Measurements from ENCODE around the gene MVP.
"Not testable (repeated sequence)": the region's sequence is repeated elsewhere in the genome, so short reads cannot be mapped to it uniquely, and the experiment has no call there.

MVP gene

DNA sequence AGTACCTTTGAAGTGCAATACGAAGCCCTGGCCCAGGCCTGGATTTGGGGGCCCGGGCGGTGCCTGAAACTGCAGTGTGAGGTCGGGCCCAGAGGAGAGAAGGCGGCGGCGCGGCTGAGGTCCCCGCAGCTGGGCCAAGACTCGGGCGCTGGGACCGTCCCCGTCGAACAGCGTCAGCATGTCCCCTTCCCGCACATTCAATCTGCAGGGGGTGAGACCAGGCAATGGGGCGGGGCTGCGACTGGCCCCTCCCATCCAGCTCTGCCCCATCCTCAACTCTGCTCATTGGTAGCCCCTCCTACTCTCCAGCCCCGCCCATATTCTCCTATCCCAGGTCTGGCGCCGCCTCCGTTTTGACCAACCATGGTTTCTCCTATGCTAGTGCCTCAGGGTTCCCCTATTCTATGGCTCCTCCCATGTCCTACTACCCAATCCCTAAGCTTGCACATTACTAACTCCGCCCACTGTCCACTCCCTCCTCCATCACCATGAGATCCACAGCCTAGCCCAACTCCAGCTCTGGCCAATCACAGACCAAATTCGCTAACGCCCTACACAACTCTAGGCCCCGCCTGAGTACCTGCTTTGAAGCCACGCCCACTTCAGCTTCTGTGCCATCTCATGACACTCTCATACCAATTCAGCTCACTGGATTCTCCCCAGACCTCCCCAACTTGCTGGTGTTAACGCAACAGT, 57.2 kb downstream of the MVP start:
- H3K27ac ChIP-seq: no peak overlapping the region
- TF ChIP-seq, protein P1, sequence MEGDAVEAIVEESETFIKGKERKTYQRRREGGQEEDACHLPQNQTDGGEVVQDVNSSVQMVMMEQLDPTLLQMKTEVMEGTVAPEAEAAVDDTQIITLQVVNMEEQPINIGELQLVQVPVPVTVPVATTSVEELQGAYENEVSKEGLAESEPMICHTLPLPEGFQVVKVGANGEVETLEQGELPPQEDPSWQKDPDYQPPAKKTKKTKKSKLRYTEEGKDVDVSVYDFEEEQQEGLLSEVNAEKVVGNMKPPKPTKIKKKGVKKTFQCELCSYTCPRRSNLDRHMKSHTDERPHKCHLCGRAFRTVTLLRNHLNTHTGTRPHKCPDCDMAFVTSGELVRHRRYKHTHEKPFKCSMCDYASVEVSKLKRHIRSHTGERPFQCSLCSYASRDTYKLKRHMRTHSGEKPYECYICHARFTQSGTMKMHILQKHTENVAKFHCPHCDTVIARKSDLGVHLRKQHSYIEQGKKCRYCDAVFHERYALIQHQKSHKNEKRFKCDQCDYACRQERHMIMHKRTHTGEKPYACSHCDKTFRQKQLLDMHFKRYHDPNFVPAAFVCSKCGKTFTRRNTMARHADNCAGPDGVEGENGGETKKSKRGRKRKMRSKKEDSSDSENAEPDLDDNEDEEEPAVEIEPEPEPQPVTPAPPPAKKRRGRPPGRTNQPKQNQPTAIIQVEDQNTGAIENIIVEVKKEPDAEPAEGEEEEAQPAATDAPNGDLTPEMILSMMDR (conservative IDR thresholded peaks at IDR 0.05): no peak

DNA sequence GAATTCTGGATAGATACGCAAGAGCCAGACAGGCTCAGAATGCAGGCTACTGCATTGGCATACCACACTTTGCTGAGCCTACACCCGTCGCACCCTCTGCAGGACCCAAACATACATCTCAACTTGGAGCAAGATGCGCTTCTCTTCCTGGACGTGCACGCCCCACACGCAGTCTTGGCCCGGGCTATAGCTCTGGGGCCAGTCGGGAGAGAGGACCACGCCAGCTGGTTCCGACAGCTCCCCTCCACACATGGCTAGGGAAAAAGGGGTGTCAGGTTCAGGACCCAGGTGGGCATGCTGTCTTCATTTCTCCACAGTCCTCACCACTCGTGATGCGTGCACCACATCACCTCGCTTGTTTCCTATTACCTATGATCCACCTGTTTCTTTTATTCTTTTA, 57.9 kb downstream of the MVP start:
- no peak overlapping the region for H3K27ac ChIP-seq
- TF ChIP-seq, protein P1 (conservative IDR thresholded peaks at IDR 0.05): no peak

DNA sequence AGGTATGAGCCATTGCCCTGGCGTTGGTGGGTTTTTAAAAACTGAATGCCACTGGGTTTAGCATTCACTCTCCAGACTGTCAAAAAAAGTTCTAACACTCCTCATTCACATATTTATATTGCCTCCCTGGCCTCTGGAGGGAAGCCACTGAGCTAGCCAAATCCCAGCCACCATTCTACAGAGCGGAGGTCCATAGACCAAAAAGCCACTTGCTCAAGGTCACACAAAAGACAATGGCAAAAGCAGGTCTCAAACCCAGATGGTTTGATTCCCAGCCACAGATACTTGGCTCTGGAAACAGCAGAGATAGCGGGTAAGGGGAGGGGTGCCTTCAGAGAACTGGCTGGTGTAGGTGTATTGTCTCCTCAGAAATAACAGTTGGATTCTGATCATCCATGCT, 60.8 kb downstream of the MVP start:
- H3K27ac ChIP-seq: no peak overlapping the region
- TF ChIP-seq, protein P1 (conservative IDR thresholded peaks at IDR 0.05): no peak

GRCh38 chr16:29883987-29884386, 63.7 kb downstream of the MVP start:
- no peak overlapping the region for H3K27ac ChIP-seq

DNA sequence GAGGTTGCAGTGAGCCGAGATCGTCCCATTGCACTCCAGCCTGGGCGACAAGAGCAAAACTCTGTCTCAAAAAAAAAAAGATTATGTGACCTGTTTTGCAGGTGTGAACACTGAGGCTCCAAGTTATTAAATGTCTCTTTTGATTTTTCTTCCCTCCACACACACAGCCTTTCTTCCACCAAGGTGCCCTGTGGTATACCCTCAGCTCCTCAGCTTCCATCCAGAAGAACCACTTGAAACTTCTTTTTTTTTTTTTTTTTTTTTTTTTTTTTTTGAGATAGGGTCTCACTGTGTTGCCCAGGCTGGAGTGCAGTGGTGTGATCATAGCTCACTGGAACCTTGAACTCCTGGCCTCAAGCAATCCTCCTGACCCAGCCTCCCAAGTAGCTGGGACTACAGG, 69.1 kb downstream of the MVP start:
- H3K27ac ChIP-seq: not testable (repeated sequence)

More at GRCh38 chr16:29883987-29884386, 63.7 kb downstream of the MVP start:
- TF ChIP-seq, protein P1 (conservative IDR thresholded peaks at IDR 0.05): no peak

DNA sequence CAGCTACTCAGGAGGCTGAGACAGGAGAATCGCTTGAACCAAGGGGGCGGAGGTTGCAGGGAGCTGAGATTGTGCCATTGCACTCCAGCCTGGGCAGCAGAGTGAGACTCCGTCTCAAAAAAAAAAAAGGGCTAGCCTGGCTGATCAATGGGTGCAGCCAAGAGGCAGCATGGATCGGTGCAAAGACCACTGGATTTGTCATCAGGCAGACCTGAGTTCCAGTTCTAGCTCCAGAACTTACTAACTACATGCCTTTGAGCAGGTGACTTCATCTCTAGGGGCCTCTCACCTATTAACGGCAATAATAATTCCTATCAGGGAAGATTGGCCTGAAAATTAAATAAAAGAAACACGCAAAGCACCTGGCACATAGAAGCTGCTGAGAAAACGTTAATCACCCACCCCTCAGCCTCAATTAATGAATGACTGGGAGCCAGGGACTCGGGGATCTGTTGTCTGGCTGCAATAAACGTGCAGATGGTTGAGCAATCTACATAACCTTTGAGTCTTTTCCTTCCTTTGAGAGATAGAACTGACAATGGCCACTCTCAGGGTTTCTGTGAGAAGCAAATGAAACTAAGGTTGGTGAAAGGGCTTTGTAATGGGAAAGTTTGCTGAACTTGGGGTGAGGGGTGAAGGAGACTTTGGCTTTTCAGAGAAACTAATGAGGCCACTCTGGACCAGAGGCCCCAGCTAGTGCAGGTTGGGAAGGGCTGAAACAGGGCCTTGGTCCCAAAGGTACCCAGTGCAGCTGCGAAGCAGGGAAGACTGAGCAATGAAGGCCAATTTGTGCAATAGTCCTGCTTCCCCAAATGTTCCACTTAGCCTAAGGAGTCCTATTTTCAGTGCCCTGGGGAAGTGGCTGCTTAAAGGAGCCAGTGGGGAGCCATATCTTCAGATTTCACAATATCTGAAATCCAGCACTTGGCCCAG, 71.5 kb downstream of the MVP start:
- TF ChIP-seq, protein P1 (conservative IDR thresholded peaks at IDR 0.05): no peak
- no peak overlapping the region for H3K27ac ChIP-seq

- TF ChIP-seq, protein P1 (conservative IDR thresholded peaks at IDR 0.05): no peak
- no peak overlapping the region for H3K27ac ChIP-seq
These were observed 72.2 kb downstream of the MVP start for GRCh38 chr16:29892458-29892813.

GRCh38 chr16:29893553-29893952, 73.3 kb downstream of the MVP start:
- H3K27ac ChIP-seq: no peak overlapping the region

More at GRCh38 chr16:29893553-29893952, 73.3 kb downstream of the MVP start:
- TF ChIP-seq, protein P1 (conservative IDR thresholded peaks at IDR 0.05): no peak

Data from VCaP (cell line).